Activated CD8-positive, alpha-beta T cell treated with anti-CD3 and anti-CD28 coated beads, Interleukin-2, amount 10 ng/mL, durations not matched to agents 7 days and 5 days (primary cell): ENCODE data around the gene USP19. TPM values are rescaled to one million over a fixed set of nuclear protein-coding genes. Genes with fewer than 3 reads are reported as not detected.

Experiments used
- ATAC-seq: fragments of 150-1000 bp; cut with Tn5 transposase; one replicate; pipeline ENCODE4 v1.10.0; 2021; ENCODE audit warnings: moderate library complexity
- CTCF ChIA-PET: fragments of 350-600 bp; sonication (Branson Sonifier 250); formaldehyde crosslinking; loops from one replicate; lab custom pipeline; 2021; ENCODE audit warnings: antibody characterized with exemption; lab: Charles Lee
- POLR2A ChIA-PET: fragments of 350-600 bp; sonication (Branson Sonifier 250); formaldehyde crosslinking; loops from one replicate; lab custom pipeline; 2021; ENCODE audit warnings: antibody characterized with exemption; lab: Charles Lee
- DNase-seq: peaks from one replicate; pipeline ENCODE4 v3.0.0-alpha.2; 2020
- H3K27ac Mint-ChIP-seq: one replicate; pipeline ENCODE4 v1.8.0; 2021; ENCODE audit warnings: mild to moderate bottlenecking, mixed read lengths
- H3K27me3 Mint-ChIP-seq: one replicate; pipeline ENCODE4 v1.8.0; 2021; ENCODE audit warnings: low read depth, mixed read lengths
- H3K36me3 Mint-ChIP-seq: one replicate; pipeline ENCODE4 v1.8.0; 2021; ENCODE audit warnings: low read depth, mixed read lengths
- H3K4me1 Mint-ChIP-seq: one replicate; pipeline ENCODE4 v1.8.0; 2021; ENCODE audit warnings: low read depth, mixed read lengths
- H3K4me3 Mint-ChIP-seq: one replicate; pipeline ENCODE4 v1.8.0; 2021; ENCODE audit warnings: mild to moderate bottlenecking, mixed read lengths
- H3K9me3 Mint-ChIP-seq: one replicate; pipeline ENCODE4 v1.8.0; 2022; ENCODE audit warnings: mixed read lengths; ENCODE audit not compliant: insufficient read depth
- total RNA-seq, 2 experiments: library from RNA; stranded (reverse); gene quantifications; one replicate each; pipeline ENCODE4 v1.2.3, GENCODE V29; 2021

The USP19 gene
- total RNA-seq, 2 experiments from 2014 or later, result 58.0 to 60.4 TPM

DNA sequence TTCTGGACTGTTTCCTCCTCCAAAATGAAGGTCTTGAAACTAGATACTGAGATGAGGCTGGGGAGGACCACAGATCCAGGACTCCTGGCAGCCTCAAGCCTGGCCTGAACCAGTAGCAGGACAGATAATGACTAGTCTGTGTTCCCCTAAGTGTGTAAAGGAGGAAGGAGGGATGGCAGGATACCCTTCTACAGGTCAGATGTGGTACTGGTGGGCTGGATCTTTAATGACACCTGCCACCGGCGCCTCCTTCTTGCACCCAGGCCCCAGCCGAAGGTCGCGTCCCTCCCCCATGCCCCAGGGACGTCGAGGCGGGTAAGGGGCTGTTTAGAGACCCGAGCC, 556 bp downstream of the USP19 start:
- CTCF ChIA-PET, result interaction anchor here (1.2 to 2.4 kb wide), 4 partner anchors 26 to 132 kb away, joined by 6 to 11 read pairs (median 8); partner anchors contain the start of genes KLHDC8B and QRICH1

GRCh38 chr3:49119439-49119838, 1.2 kb downstream of the USP19 start:
- ChIA-PET POLR2A (interaction anchor here (0.8 to 4.8 kb wide), 5 partner anchors 15 to 292 kb away, joined by 3 to 65 read pairs (median 4); partner anchors contain the start of genes QARS1, QRICH1 and RHOA), CTCF (interaction anchor here (1.2 to 2.1 kb wide), 3 partner anchors 25 to 132 kb away, joined by 6 to 11 read pairs (median 9); partner anchors contain the start of genes KLHDC8B and QRICH1)
- H3K36me3 Mint-ChIP-seq, result peaks cover 42% of the 10 kb centered on the region
- H3K27ac Mint-ChIP-seq, result peak overlapping the region; percentile 95
- H3K4me3 Mint-ChIP-seq, result peak overlapping the region; percentile 89
- H3K9me3 Mint-ChIP-seq, result no peaks in the 10 kb centered on the region
- no peaks in the 10 kb centered on the region for H3K27me3 Mint-ChIP-seq
- ATAC-seq (no peak), DNase-seq (no peak)
- H3K4me1 Mint-ChIP-seq, result peaks cover 24% of the 10 kb centered on the region

More for the DNA sequence above, 556 bp downstream of the USP19 start:
- peaks cover 37% of the 10 kb centered on the region for H3K36me3 Mint-ChIP-seq
- H3K27ac Mint-ChIP-seq, result peak overlapping the region; percentile 95
- DNase-seq (peak; percentile 26), ATAC-seq (peak; percentile 14)
- no peaks in the 10 kb centered on the region for H3K27me3 Mint-ChIP-seq
- H3K4me1 Mint-ChIP-seq, result peaks cover 24% of the 10 kb centered on the region
- POLR2A ChIA-PET, result interaction anchor here (0.6 to 4.8 kb wide), 9 partner anchors 13 to 345 kb away, joined by 3 to 65 read pairs (median 3); partner anchors contain the start of genes QARS1, QRICH1 and RHOA
- H3K4me3 Mint-ChIP-seq, result peak overlapping the region; percentile 89
- H3K9me3 Mint-ChIP-seq, result no peaks in the 10 kb centered on the region

- POLR2A ChIA-PET, result interaction anchor here (1.7 to 4.8 kb wide), 2 partner anchors 19 to 25 kb away, joined by 4 to 65 read pairs; partner anchors contain the start of gene QRICH1
Observed at GRCh38 chr3:49119036-49119435, 1.6 kb downstream of the USP19 start.

DNA sequence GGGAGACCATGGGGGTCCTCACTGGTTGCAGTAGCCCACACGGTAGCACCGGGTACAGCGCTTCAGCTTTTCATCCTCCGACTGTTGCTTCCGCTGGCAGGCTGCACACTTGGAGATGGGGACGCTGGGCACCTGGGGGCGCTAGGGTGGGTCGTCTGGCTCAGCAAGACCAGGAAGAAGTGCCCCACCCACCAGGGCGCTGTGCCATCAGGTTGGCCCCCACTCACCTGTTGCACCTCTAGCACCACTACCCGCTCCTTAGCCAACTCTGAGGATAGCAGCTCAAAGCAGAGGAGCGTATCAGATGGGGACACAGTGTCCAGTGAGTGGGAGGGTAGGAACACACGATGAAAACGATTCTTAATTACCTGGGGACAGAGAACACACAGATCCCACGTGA, 8.4 kb downstream of the USP19 start:
- peaks cover 47% of the 10 kb centered on the region for H3K36me3 Mint-ChIP-seq
- no peak for ATAC-seq
- H3K27me3 Mint-ChIP-seq, result no peaks in the 10 kb centered on the region
- H3K4me3 Mint-ChIP-seq, result no peak overlapping the region
- H3K9me3 Mint-ChIP-seq, result no peaks in the 10 kb centered on the region
- CTCF ChIA-PET, result no interaction called here
- DNase-seq, result no peak
- H3K4me1 Mint-ChIP-seq, result no peaks in the 10 kb centered on the region
- POLR2A ChIA-PET, result interaction anchor here (3.1 kb wide), 1 partner anchor 18 kb away, joined by 7 read pairs; no protein-coding TSS in a partner anchor
- no peak overlapping the region for H3K27ac Mint-ChIP-seq

More at GRCh38 chr3:49119036-49119435, 1.6 kb downstream of the USP19 start:
- no peak for DNase-seq
- H3K4me3 Mint-ChIP-seq, result peak overlapping the region; percentile 89
- no peaks in the 10 kb centered on the region for H3K27me3 Mint-ChIP-seq
- peaks cover 46% of the 10 kb centered on the region for H3K36me3 Mint-ChIP-seq
- H3K27ac Mint-ChIP-seq, result peak overlapping the region; percentile 79
- no peak for ATAC-seq
- peaks cover 24% of the 10 kb centered on the region for H3K4me1 Mint-ChIP-seq
- H3K9me3 Mint-ChIP-seq, result no peaks in the 10 kb centered on the region
- CTCF ChIA-PET, result interaction anchor here (1.2 to 2.1 kb wide), 2 partner anchors 25 to 131 kb away, joined by 6 to 11 read pairs; partner anchors contain the start of gene QRICH1

DNA sequence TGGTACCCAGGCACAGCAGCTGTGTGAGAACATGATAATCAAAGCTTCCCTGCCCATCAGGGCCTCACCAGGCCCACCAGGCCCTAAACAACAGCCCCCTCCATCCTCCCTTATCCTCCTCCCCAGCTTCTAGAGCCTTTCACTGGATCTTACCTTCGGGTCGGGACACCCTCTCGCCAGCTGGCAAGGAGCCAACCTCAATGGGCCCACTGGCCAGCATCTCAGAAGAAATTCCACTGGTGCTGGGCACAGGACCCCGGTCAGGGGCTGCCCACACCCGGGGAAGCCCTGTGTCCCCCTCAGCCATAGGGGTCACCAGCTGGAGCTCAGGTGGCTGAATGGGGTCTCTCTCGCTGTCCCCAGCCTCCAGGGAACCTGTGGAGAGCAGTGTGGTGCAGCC, 9.3 kb downstream of the USP19 start:
- H3K36me3 Mint-ChIP-seq, result peaks cover 42% of the 10 kb centered on the region
- ChIA-PET CTCF (no interaction called here), POLR2A (interaction anchor here (1.0 kb wide), 1 partner anchor 17 kb away, joined by 4 read pairs; no protein-coding TSS in a partner anchor)
- DNase-seq (no peak), ATAC-seq (no peak)
- H3K27me3 Mint-ChIP-seq, result no peaks in the 10 kb centered on the region
- H3K4me3 Mint-ChIP-seq, result no peak overlapping the region
- H3K4me1 Mint-ChIP-seq, result no peaks in the 10 kb centered on the region
- H3K9me3 Mint-ChIP-seq, result no peaks in the 10 kb centered on the region
- no peak overlapping the region for H3K27ac Mint-ChIP-seq

DNA sequence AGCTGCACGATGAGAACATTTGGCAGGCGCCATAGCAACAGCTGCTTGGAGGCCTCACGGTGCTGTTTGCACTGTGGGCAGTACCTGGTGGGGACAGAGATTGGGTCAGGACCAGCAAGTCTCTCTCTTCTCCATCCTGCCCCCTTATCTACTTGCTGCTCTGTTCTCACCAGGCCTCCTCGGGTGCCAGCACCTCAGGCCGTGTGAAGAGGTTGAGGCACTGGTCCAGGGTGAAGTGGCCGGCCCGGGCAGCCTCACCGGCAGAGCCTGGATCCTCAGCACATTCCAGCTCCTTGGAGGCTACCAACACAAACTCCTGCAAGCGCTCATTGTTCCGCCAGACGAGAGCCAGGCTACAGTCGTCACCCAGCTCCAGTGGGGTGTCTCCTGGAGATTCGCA, 9.8 kb downstream of the USP19 start:
- ChIA-PET POLR2A (interaction anchor here (1.0 kb wide), 1 partner anchor 16 kb away, joined by 4 read pairs; no protein-coding TSS in a partner anchor), CTCF (no interaction called here)
- Mint-ChIP-seq H3K4me1 (peaks cover 3% of the 10 kb centered on the region), H3K9me3 (no peaks in the 10 kb centered on the region), H3K36me3 (peaks cover 37% of the 10 kb centered on the region), H3K4me3 (no peak overlapping the region), H3K27me3 (no peaks in the 10 kb centered on the region), H3K27ac (no peak overlapping the region)
- no peak for ATAC-seq
- DNase-seq, result no peak

- ChIA-PET CTCF (interaction anchor here (1.6 to 6.1 kb wide), 2 partner anchors 12 to 15 kb away, joined by 5 to 39 read pairs; partner anchors contain the start of genes QRICH1 and USP19), POLR2A (interaction anchor here (0.8 to 1.5 kb wide), 4 partner anchors 12 to 232 kb away, joined by 3 to 5 read pairs (median 4); partner anchors contain the start of genes QRICH1, USP19 and USP4)
- Mint-ChIP-seq H3K4me3 (no peak overlapping the region), H3K27me3 (no peaks in the 10 kb centered on the region), H3K36me3 (peaks cover 21% of the 10 kb centered on the region), H3K9me3 (no peaks in the 10 kb centered on the region), H3K27ac (no peak overlapping the region), H3K4me1 (peaks cover 24% of the 10 kb centered on the region)
- DNase-seq, result no peak
- ATAC-seq, result no peak
Observed at GRCh38 chr3:49108346-49108745, 12.3 kb downstream of the USP19 start.

- ChIA-PET POLR2A (interaction anchor here (0.8 to 3.5 kb wide), 7 partner anchors 10 to 236 kb away, joined by 3 to 60 read pairs (median 4); partner anchors contain the start of genes NDUFAF3, QRICH1, USP4 and WDR6), CTCF (interaction anchor here (0.6 to 6.1 kb wide), 2 partner anchors 11 to 41 kb away, joined by 3 to 39 read pairs; partner anchors contain the start of gene QRICH1)
- DNase-seq, result peak; percentile 95
- peak within 1 kb of the TSS; percentile 94 for H3K27ac Mint-ChIP-seq
- H3K27me3 Mint-ChIP-seq, result no peaks in the 10 kb centered on the region
- H3K9me3 Mint-ChIP-seq, result no peaks in the 10 kb centered on the region
- H3K4me1 Mint-ChIP-seq, result peaks cover 43% of the 10 kb centered on the region
- peak; percentile 99 for ATAC-seq
- peaks cover 42% of the 10 kb centered on the region for H3K36me3 Mint-ChIP-seq
- peak within 1 kb of the TSS; percentile 98 for H3K4me3 Mint-ChIP-seq
Observed at GRCh38 chr3:49104427-49105291, 16.0 kb downstream of the USP19 start, which contains the start of gene QARS1. QARS1 (minus strand) TSS chr3:49104757; CDS start chr3:49104733, 24 bp downstream.

- no peaks in the 10 kb centered on the region for H3K9me3 Mint-ChIP-seq
- H3K4me1 Mint-ChIP-seq, result peaks cover 43% of the 10 kb centered on the region
- H3K36me3 Mint-ChIP-seq, result peaks cover 45% of the 10 kb centered on the region
- H3K27me3 Mint-ChIP-seq, result no peaks in the 10 kb centered on the region
- DNase-seq, result no peak
- peak; percentile 2 for ATAC-seq
- peak overlapping the region; percentile 98 for H3K4me3 Mint-ChIP-seq
- CTCF ChIA-PET, result interaction anchor here (0.6 to 6.1 kb wide), 3 partner anchors 10 to 54 kb away, joined by 3 to 39 read pairs (median 3); partner anchors contain the start of gene QRICH1
- POLR2A ChIA-PET, result interaction anchor here (0.8 to 3.5 kb wide), 6 partner anchors 10 to 236 kb away, joined by 3 to 60 read pairs (median 4); partner anchors contain the start of genes NDUFAF3, QRICH1, USP4 and WDR6
- peak overlapping the region; percentile 94 for H3K27ac Mint-ChIP-seq
Observed at GRCh38 chr3:49104052-49104426, 16.6 kb downstream of the USP19 start.

GRCh38 chr3:49100046-49100615, 20.5 kb downstream of the USP19 start:
- Mint-ChIP-seq H3K27me3 (no peaks in the 10 kb centered on the region), H3K4me1 (peaks cover 34% of the 10 kb centered on the region), H3K4me3 (no peak overlapping the region), H3K9me3 (no peaks in the 10 kb centered on the region), H3K27ac (peak overlapping the region; percentile 69), H3K36me3 (peaks cover 56% of the 10 kb centered on the region)
- no peak for DNase-seq
- ChIA-PET CTCF (no interaction called here), POLR2A (interaction anchor here (1.5 kb wide), 1 partner anchor 19 kb away, joined by 4 read pairs; no protein-coding TSS in a partner anchor)
- no peak for ATAC-seq
